ENCODE measurements around the gene LAMC1. TPM values are rescaled to one million over a fixed set of nuclear protein-coding genes. Genes with fewer than 3 reads are reported as not detected.

The LAMC1 gene
- total and polyA plus RNA-seq, 2 experiments from 2014 or later, result 78.4 to 185 TPM

- WGBS (ENCODE audit: low lambda C conversion rate, missing lambda C conversion rate), result 93% methylated on average over 7 of the region's 7 CpGs
- Histone ChIP-seq H4K20me1 (ENCODE audit: insufficient read depth, poor library complexity, severe bottlenecking) (no peaks in the 10 kb centered on the region), H3K79me2 (no peaks in the 10 kb centered on the region), H3K4me3 (no peak overlapping the region), H3K4me1 (ENCODE audit: insufficient read depth) (no peaks in the 10 kb centered on the region), H3K27me3 (no peaks in the 10 kb centered on the region), H3K9me3 (ENCODE audit: low read depth) (no peaks in the 10 kb centered on the region), H3K4me2 (no peak overlapping the region), H3K36me3 (replicated peaks; ENCODE audit: insufficient read depth, low read depth) (no peaks in the 10 kb centered on the region), H3K9me2 (replicated peaks; ENCODE audit: insufficient read depth) (peaks cover 6% of the 10 kb centered on the region), H3K27ac (no peak overlapping the region), H2AFZ (no peak overlapping the region)
- no peak for TF ChIP-seq EZH2 (IDR thresholded peaks at IDR 0.05; ENCODE audit: borderline replicate concordance)
- TF ChIP-seq EZH2phosphoT487 (IDR thresholded peaks at IDR 0.05; ENCODE audit: low read depth, severe bottlenecking, unreplicated experiment), result no peak
- TF ChIP-seq CTCF (IDR thresholded peaks at IDR 0.05; ENCODE audit: poor library complexity), result no peak
- DNase-seq (ENCODE audit: low spot score), result no peak
Observed at GRCh38 chr1:182984138-182984537, 39.1 kb upstream of the LAMC1 start.

- 100% methylated on average over 1 of the region's 1 CpG for WGBS (ENCODE audit: low lambda C conversion rate, missing lambda C conversion rate)
- H3K4me2 ChIP-seq, result no peak overlapping the region
- no peak for TF ChIP-seq EZH2phosphoT487 (IDR thresholded peaks at IDR 0.05; ENCODE audit: low read depth, severe bottlenecking, unreplicated experiment)
- no peak for TF ChIP-seq CTCF (IDR thresholded peaks at IDR 0.05; ENCODE audit: poor library complexity)
- no peak for TF ChIP-seq EZH2 (IDR thresholded peaks at IDR 0.05; ENCODE audit: borderline replicate concordance)
Observed at GRCh38 chr1:182984621-182985020, 38.6 kb upstream of the LAMC1 start.

GRCh38 chr1:182985876-182986275 is 37.3 kb upstream of the LAMC1 start:
- H3K4me3 ChIP-seq, result no peak overlapping the region
- WGBS (ENCODE audit: low lambda C conversion rate, missing lambda C conversion rate), result 97% methylated on average over 1 of the region's 1 CpG
- H2AFZ ChIP-seq, result no peak overlapping the region
- no peak overlapping the region for H3K27ac ChIP-seq
- H3K4me1 ChIP-seq (ENCODE audit: insufficient read depth), result no peaks in the 10 kb centered on the region
- no peak overlapping the region for H3K4me2 ChIP-seq
- peaks cover 6% of the 10 kb centered on the region for H3K9me2 ChIP-seq (replicated peaks; ENCODE audit: insufficient read depth)
- H3K36me3 ChIP-seq (replicated peaks; ENCODE audit: insufficient read depth, low read depth), result no peaks in the 10 kb centered on the region
- no peak for DNase-seq (ENCODE audit: low spot score)
- no peaks in the 10 kb centered on the region for H3K9me3 ChIP-seq (ENCODE audit: low read depth)
- H3K27me3 ChIP-seq, result no peaks in the 10 kb centered on the region
- H4K20me1 ChIP-seq (ENCODE audit: insufficient read depth, poor library complexity, severe bottlenecking), result no peaks in the 10 kb centered on the region
- TF ChIP-seq EZH2 (IDR thresholded peaks at IDR 0.05; ENCODE audit: borderline replicate concordance), result no peak
- H3K79me2 ChIP-seq, result no peaks in the 10 kb centered on the region

More at GRCh38 chr1:182984621-182985020, 38.6 kb upstream of the LAMC1 start:
- no peaks in the 10 kb centered on the region for H3K4me1 ChIP-seq (ENCODE audit: insufficient read depth)
- no peak overlapping the region for H3K4me3 ChIP-seq
- no peaks in the 10 kb centered on the region for H3K9me3 ChIP-seq (ENCODE audit: low read depth)
- no peaks in the 10 kb centered on the region for H3K27me3 ChIP-seq
- H3K9me2 ChIP-seq (replicated peaks; ENCODE audit: insufficient read depth), result peaks cover 6% of the 10 kb centered on the region
- no peak overlapping the region for H2AFZ ChIP-seq
- H4K20me1 ChIP-seq (ENCODE audit: insufficient read depth, poor library complexity, severe bottlenecking), result no peaks in the 10 kb centered on the region
- H3K36me3 ChIP-seq (replicated peaks; ENCODE audit: insufficient read depth, low read depth), result no peaks in the 10 kb centered on the region
- DNase-seq (ENCODE audit: low spot score), result no peak
- no peak overlapping the region for H3K27ac ChIP-seq
- no peaks in the 10 kb centered on the region for H3K79me2 ChIP-seq

GRCh38 chr1:182990413-182991144 is 32.6 kb upstream of the LAMC1 start:
- Histone ChIP-seq H3K79me2 (no peaks in the 10 kb centered on the region), H3K36me3 (replicated peaks; ENCODE audit: insufficient read depth, low read depth) (no peaks in the 10 kb centered on the region), H3K4me2 (no peak overlapping the region), H3K27me3 (no peaks in the 10 kb centered on the region), H3K4me3 (no peak overlapping the region), H3K4me1 (ENCODE audit: insufficient read depth) (no peaks in the 10 kb centered on the region), H4K20me1 (ENCODE audit: insufficient read depth, poor library complexity, severe bottlenecking) (no peaks in the 10 kb centered on the region), H3K27ac (no peak overlapping the region), H3K9me3 (ENCODE audit: low read depth) (no peaks in the 10 kb centered on the region), H3K9me2 (replicated peaks; ENCODE audit: insufficient read depth) (peaks cover 6% of the 10 kb centered on the region), H2AFZ (no peak overlapping the region)
- no peak for DNase-seq (ENCODE audit: low spot score)
- 89% methylated on average over 7 of the region's 7 CpGs for WGBS (ENCODE audit: low lambda C conversion rate, missing lambda C conversion rate)
- TF ChIP-seq EZH2 (IDR thresholded peaks at IDR 0.05; ENCODE audit: borderline replicate concordance), result no peak
- no peak for TF ChIP-seq CTCF (IDR thresholded peaks at IDR 0.05; ENCODE audit: poor library complexity)
- TF ChIP-seq EZH2phosphoT487 (IDR thresholded peaks at IDR 0.05; ENCODE audit: low read depth, severe bottlenecking, unreplicated experiment), result no peak

Data from hepatocyte (in vitro differentiated cells).